Measurements from ENCODE around the gene PPP5C.

GRCh38 chr19:46340051-46340659 lies 6.7 kb upstream of the PPP5C start:
- no peak for TF ChIP-seq CTCF (IDR thresholded peaks at IDR 0.05)
- TF ChIP-seq ZFX (IDR thresholded peaks at IDR 0.05; ENCODE audit: borderline replicate concordance) = no peak
